HG02588 (cell line): ENCODE measurements around the gene SNAPC1.
"Not testable (repeated sequence)": the region's sequence is repeated elsewhere in the genome, so short reads cannot be mapped to it uniquely, and the experiment has no call there.

Experiments used
- ATAC-seq: cut with Tn5 transposase; IDR thresholded peaks from one replicate; pipeline ENCODE4 v1.9.1; 2021; ENCODE audit warnings: mild to moderate bottlenecking, moderate library complexity; ENCODE audit not compliant: unreplicated experiment

The SNAPC1 gene

GRCh38 chr14:61749264-61749663 is 13.0 kb upstream of the SNAPC1 start:
- no peak for ATAC-seq

- ATAC-seq, result no peak
These were observed 12.4 kb upstream of the SNAPC1 start for GRCh38 chr14:61749867-61750266.

- ATAC-seq, result peak; percentile 96
These were observed 11.3 kb upstream of the SNAPC1 start for GRCh38 chr14:61750708-61751474.

GRCh38 chr14:61751475-61751989 is 10.7 kb upstream of the SNAPC1 start:
- ATAC-seq, result no peak

GRCh38 chr14:61752626-61753025 is 9.6 kb upstream of the SNAPC1 start:
- ATAC-seq, result peak; percentile 30

GRCh38 chr14:61753631-61754030 is 8.6 kb upstream of the SNAPC1 start:
- ATAC-seq, result no peak

GRCh38 chr14:61754627-61755381 is 7.4 kb upstream of the SNAPC1 start:
- no peak for ATAC-seq

GRCh38 chr14:61755382-61755742 is 6.9 kb upstream of the SNAPC1 start:
- ATAC-seq, result not testable (repeated sequence)

- ATAC-seq, result no peak
These were observed 6.1 kb upstream of the SNAPC1 start for GRCh38 chr14:61756135-61756534.

GRCh38 chr14:61759878-61760277 is 2.3 kb upstream of the SNAPC1 start:
- no peak for ATAC-seq

- ATAC-seq, result no peak
These were observed 663 bp upstream of the SNAPC1 start for GRCh38 chr14:61761557-61761956.

GRCh38 chr14:61764342-61765122 is 2.3 kb downstream of the SNAPC1 start:
- no peak for ATAC-seq

GRCh38 chr14:61765225-61765943 is 3.2 kb downstream of the SNAPC1 start:
- no peak for ATAC-seq

- ATAC-seq, result no peak
These were observed 3.9 kb downstream of the SNAPC1 start for GRCh38 chr14:61766151-61766550.

GRCh38 chr14:61768240-61768639 is 6.0 kb downstream of the SNAPC1 start:
- no peak for ATAC-seq

- ATAC-seq, result no peak
These were observed 7.7 kb downstream of the SNAPC1 start for GRCh38 chr14:61769893-61770292.

- no peak for ATAC-seq
These were observed 12.6 kb downstream of the SNAPC1 start for GRCh38 chr14:61774861-61775260.

GRCh38 chr14:61780125-61780524 is 17.9 kb downstream of the SNAPC1 start:
- no peak for ATAC-seq

GRCh38 chr14:61797309-61797708 is 35.1 kb downstream of the SNAPC1 start:
- no peak for ATAC-seq

GRCh38 chr14:61802010-61802568 is 39.9 kb downstream of the SNAPC1 start:
- no peak for ATAC-seq
